HFFc6 (cell line): ENCODE measurements around the gene SLC38A10. TPM values are rescaled to one million over a fixed set of nuclear protein-coding genes. Genes with fewer than 3 reads are reported as not detected.
"Not testable (repeated sequence)": the region's sequence is repeated elsewhere in the genome, so short reads cannot be mapped to it uniquely, and the experiment has no call there.

Source experiments
- DNase-seq: peaks from one replicate; pipeline ENCODE4 v3.0.0-alpha.2; 2018
- H3K27ac Mint-ChIP-seq: 2 replicates; pipeline ENCODE4 v1.8.0; 2020; ENCODE audit warnings: mild to moderate bottlenecking, mixed read lengths
- H3K27me3 Mint-ChIP-seq: 2 replicates; pipeline ENCODE4 v1.8.0; 2021; ENCODE audit warnings: mild to moderate bottlenecking, moderate library complexity, mixed read lengths; ENCODE audit not compliant: insufficient read depth
- H3K36me3 Mint-ChIP-seq: 2 replicates; pipeline ENCODE4 v1.8.0; 2021; ENCODE audit warnings: low read depth, mixed read lengths
- H3K4me1 Mint-ChIP-seq: 2 replicates; pipeline ENCODE4 v1.8.0; 2020; ENCODE audit warnings: low read depth, mixed read lengths
- H3K4me3 Mint-ChIP-seq: 2 replicates; pipeline ENCODE4 v1.8.0; 2020; ENCODE audit warnings: mild to moderate bottlenecking, moderate library complexity, mixed read lengths
- H3K9me3 Mint-ChIP-seq: 2 replicates; pipeline ENCODE4 v1.8.0; 2020; ENCODE audit warnings: mild to moderate bottlenecking, mixed read lengths
- CTCF ChIP-seq: fragments of 200-600 bp; sonication (generic); IDR thresholded peaks from 2 replicates; pipeline ENCODE4 v1.5.0; 2021; ENCODE audit warnings: antibody characterized with exemption, mild to moderate bottlenecking
- total RNA-seq, 6 experiments: library from RNA; stranded (reverse); fragmentation: NEBNext Ultra II Directional; extraction: Animal tissue kit (Norgen Biotek cat#: 25700); gene quantifications; 2 replicates in 1 of 6; 3 replicates in 5 of 6; pipeline ENCODE4 v1.2.3, GENCODE V29; 2021

The SLC38A10 gene
- total RNA-seq, 6 experiments from 2014 or later = 71.2 to 88.3 (median 72.2) TPM

- no peak for TF ChIP-seq CTCF
- Mint-ChIP-seq H3K4me1 (peaks cover 10% of the 10 kb centered on the region), H3K9me3 (no peaks in the 10 kb centered on the region), H3K36me3 (no peaks in the 10 kb centered on the region), H3K27ac (no peak overlapping the region), H3K27me3 (peaks cover 5% of the 10 kb centered on the region), H3K4me3 (no peak overlapping the region)
- DNase-seq = no peak
These were observed 16.8 kb upstream of the SLC38A10 start for GRCh38 chr17:81311946-81312345.

- no peak for DNase-seq
- no peak overlapping the region for H3K27ac Mint-ChIP-seq
- H3K9me3 Mint-ChIP-seq = no peaks in the 10 kb centered on the region
- peaks cover 10% of the 10 kb centered on the region for H3K4me1 Mint-ChIP-seq
- peaks cover 5% of the 10 kb centered on the region for H3K27me3 Mint-ChIP-seq
- TF ChIP-seq CTCF = no peak
- no peaks in the 10 kb centered on the region for H3K36me3 Mint-ChIP-seq
- no peak overlapping the region for H3K4me3 Mint-ChIP-seq
These were observed 15.9 kb upstream of the SLC38A10 start for GRCh38 chr17:81310949-81311550.

GRCh38 chr17:81309859-81310839 is 15.0 kb upstream of the SLC38A10 start:
- Mint-ChIP-seq H3K9me3 (no peaks in the 10 kb centered on the region), H3K4me3 (no peak overlapping the region), H3K36me3 (no peaks in the 10 kb centered on the region), H3K4me1 (peaks cover 10% of the 10 kb centered on the region), H3K27ac (no peak overlapping the region), H3K27me3 (peaks cover 5% of the 10 kb centered on the region)
- 0 out of 2 replicates have a peak, but pooled peaks have one; percentile 5 for TF ChIP-seq CTCF
- DNase-seq = no peak

- no peaks in the 10 kb centered on the region for H3K36me3 Mint-ChIP-seq
- TF ChIP-seq CTCF = peak; percentile 78
- H3K9me3 Mint-ChIP-seq = no peaks in the 10 kb centered on the region
- peak overlapping the region; percentile 69 for H3K27ac Mint-ChIP-seq
- peak; percentile 71 for DNase-seq
- H3K4me3 Mint-ChIP-seq = peak overlapping the region; percentile 81
- H3K4me1 Mint-ChIP-seq = peaks cover 10% of the 10 kb centered on the region
- peaks cover 5% of the 10 kb centered on the region for H3K27me3 Mint-ChIP-seq
These were observed 14.2 kb upstream of the SLC38A10 start for GRCh38 chr17:81309140-81309858.

GRCh38 chr17:81308784-81309139 is 13.7 kb upstream of the SLC38A10 start:
- not testable (repeated sequence) for H3K9me3 Mint-ChIP-seq, H3K4me1 Mint-ChIP-seq, DNase-seq, H3K36me3 Mint-ChIP-seq, H3K27me3 Mint-ChIP-seq
- Mint-ChIP-seq H3K4me3 (peak overlapping the region; percentile 81), H3K27ac (peak overlapping the region; percentile 69; the same call in 1 of the 2 replicates)
